ENCODE results near the gene ADGRV1.
"Not testable (repeated sequence)": the region's sequence is repeated elsewhere in the genome, so short reads cannot be mapped to it uniquely, and the experiment has no call there.

ADGRV1 gene

DNA sequence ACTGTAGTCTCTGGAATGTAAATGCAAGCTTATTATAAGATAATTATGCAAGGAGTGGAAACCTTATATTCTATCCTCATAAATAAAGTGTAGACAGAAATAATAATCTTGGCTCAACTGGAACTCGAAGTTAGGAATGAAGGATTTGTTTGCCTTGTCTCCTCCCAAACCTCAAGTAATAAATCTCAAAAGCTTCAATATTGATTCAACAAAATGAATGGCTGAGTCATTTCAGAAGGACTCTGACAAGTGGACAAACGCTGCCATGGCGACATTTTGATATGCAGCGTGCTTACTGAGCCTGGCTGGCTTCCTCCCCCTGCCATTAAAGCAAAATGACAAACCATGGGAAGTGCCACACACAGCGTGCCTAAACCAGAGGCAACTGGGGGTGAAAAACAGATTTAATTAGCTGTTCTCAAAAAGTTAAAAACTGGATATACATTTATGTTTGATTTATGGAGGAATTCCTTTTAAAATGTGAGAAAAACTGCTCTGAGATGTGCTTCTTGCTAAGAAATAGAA, 10.5 kb upstream of the ADGRV1 start:
- DNase-seq: no peak
- in situ Hi-C loops (cut with MboI; ENCODE audit: low pct_unique_long_range_greater_than_20kb, low sequenced_read_pairs): no loop called here

DNA sequence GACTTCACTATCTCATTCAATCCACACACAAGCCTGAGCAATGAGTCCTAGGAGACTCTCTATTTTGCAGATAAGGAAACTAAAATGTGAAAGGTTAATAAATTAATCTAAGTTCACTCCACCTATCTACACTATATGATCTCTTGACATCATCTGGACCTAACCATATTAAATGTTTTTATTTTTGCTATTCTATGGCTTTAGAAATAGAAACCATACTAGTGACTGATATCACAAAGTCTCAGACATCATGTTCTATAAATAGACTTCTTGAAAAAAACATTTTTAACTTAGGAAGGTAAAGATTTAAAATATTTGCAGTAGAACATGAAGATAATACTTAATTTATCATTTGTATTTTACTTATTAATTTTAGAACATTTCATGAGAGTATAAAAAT, 9.4 kb upstream of the ADGRV1 start:
- in situ Hi-C loops (cut with MboI; ENCODE audit: low pct_unique_long_range_greater_than_20kb, low sequenced_read_pairs): no loop called here
- no peak for DNase-seq

DNA sequence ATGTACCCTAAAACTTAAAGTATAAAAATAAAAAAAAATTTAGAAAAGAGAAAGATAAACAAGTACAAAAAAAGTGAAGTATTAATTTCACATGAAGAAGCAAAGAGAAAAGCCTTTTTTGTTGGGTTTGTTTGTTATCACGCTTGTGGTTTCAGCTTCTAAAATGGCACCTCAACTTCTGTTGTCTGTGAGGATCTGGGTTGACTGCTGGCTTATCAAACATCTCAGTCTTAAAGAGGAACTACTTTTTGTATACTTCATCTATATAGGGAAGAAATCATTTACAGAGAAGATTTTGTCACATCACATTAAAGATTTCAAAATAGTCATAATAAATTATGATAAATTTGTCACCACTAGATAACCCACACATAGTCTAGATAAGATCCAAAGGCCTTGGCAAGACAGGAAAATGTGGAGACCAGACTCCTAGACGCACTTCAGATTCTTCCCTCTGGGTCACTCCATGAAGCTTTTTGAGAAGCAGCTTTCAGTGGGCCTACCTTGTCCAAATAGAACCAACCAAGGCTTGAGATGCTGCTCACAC, 8.8 kb upstream of the ADGRV1 start:
- DNase-seq: peak; percentile 59
- in situ Hi-C loops (cut with MboI; ENCODE audit: low pct_unique_long_range_greater_than_20kb, low sequenced_read_pairs): no loop called here

GRCh38 chr5:90550963-90551362, 7.6 kb upstream of the ADGRV1 start:
- in situ Hi-C loops (cut with MboI; ENCODE audit: low pct_unique_long_range_greater_than_20kb, low sequenced_read_pairs): no loop called here
- no peak for DNase-seq

DNA sequence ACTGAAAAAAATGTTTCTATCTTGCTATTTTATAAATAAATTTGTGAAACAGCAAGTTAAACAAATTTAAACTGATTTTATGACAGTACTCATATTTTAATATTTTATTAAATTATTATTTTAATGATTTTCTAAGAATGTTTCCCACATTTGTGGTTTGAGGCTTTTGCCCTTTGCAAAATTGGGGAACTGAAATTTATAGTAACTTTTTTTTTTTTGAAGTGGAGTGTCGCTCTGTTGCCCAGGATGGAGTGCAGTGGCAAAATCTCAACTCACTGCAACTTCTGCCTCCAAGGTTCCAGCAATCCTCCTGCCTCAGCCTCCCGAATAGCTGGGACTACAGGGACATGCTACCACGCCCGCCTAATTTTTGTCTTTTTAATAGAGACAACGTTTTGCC, 7.2 kb upstream of the ADGRV1 start:
- DNase-seq: no peak
- in situ Hi-C loops (cut with MboI; ENCODE audit: low pct_unique_long_range_greater_than_20kb, low sequenced_read_pairs): no loop called here

DNA sequence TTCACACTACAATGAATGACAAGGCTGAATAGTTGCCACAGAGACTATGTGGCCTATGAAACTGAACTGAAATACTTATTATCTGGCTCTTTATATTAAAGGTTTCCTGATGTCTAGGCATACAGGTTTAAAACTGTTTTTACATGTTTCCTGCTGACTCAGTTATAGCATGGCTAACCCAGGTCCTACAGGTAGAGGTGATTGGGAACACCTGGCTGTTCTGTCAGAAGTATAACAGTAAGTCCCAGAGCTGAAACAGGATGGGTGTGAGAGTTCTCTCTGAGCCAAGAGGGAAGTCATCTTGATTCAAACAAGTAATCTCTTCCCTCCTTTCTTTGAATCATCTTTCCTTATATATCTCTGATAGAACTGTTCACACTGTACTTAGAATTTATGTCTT, 4.9 kb upstream of the ADGRV1 start:
- in situ Hi-C loops (cut with MboI; ENCODE audit: low pct_unique_long_range_greater_than_20kb, low sequenced_read_pairs): no loop called here
- no peak for DNase-seq

GRCh38 chr5:90554358-90555006, 4.1 kb upstream of the ADGRV1 start:
- DNase-seq: no peak
- in situ Hi-C loops (cut with MboI; ENCODE audit: low pct_unique_long_range_greater_than_20kb, low sequenced_read_pairs): no loop called here

DNA sequence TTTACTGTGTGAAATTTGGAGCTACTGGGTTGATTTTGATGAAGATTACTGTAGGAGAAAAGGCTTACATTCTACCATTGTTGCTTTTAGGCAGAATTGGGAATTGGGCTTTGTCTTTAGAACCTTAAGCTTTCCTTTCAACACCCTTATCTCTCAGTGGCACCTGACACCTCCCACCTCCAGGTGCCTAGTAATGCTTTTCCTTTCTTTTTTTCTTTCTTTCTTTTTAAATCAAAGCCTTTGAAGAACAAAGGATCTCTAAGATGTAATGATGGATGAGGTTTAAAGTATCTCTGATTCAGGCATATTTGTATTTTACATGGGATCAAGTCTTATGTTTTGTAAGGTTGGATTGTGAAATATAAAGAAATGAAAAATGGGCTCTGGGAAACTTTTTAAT, 2.9 kb upstream of the ADGRV1 start:
- in situ Hi-C loops (cut with MboI; ENCODE audit: low pct_unique_long_range_greater_than_20kb, low sequenced_read_pairs): no loop called here
- DNase-seq: no peak

- DNase-seq: no peak
- in situ Hi-C loops (cut with MboI; ENCODE audit: low pct_unique_long_range_greater_than_20kb, low sequenced_read_pairs): no loop called here
Observed at GRCh38 chr5:90557391-90557790, 1.2 kb upstream of the ADGRV1 start.

- DNase-seq: peak; percentile 12
- in situ Hi-C loops (cut with MboI; ENCODE audit: low pct_unique_long_range_greater_than_20kb, low sequenced_read_pairs): no loop called here
Observed at GRCh38 chr5:90557871-90558270, 726 bp upstream of the ADGRV1 start.

- in situ Hi-C loops (cut with MboI; ENCODE audit: low pct_unique_long_range_greater_than_20kb, low sequenced_read_pairs): no loop called here
- DNase-seq: no peak
Observed at GRCh38 chr5:90560771-90561170, 2.2 kb downstream of the ADGRV1 start.

DNA sequence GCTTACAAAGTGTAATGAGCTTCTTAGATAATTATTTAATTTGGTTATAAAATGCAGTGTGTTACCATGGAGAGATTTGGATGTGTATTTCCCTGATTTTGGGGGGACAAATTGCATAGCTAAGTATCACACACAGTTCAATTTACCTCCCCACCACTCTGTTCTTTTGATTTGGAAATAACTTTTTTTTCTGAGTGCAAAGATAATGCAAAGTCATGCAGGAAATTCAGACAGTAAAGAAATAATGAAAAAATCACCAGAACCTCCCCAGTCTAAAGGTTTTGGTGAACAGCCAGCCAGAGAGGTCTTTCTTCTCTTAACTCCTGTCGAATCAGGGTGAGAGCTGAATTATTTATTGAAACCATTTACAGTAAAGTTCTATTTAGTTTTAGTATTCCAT, 3.2 kb downstream of the ADGRV1 start:
- no peak for DNase-seq

DNA sequence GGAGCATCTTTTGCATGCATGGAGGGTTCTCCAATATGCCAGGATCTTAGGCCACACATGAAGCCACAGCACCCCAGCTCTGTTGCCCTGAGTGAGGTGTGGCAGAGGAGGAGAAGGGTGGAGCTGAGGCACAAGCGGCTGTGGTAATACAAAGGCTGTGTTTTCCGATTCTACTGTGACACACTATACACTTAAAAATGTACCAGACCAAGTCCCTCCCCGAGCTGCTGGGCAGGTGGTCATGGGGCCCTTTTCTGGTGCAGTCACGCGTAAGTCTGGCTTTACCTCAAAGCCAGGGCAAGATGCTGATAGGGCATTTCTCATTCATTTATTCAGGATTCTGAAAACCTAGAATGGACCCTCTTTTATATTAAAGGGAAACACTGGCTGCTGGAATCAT, 3.7 kb downstream of the ADGRV1 start:
- in situ Hi-C loops (cut with MboI; ENCODE audit: low pct_unique_long_range_greater_than_20kb, low sequenced_read_pairs): no loop called here

More for the DNA sequence above, 3.2 kb downstream of the ADGRV1 start:
- in situ Hi-C loops (cut with MboI; ENCODE audit: low pct_unique_long_range_greater_than_20kb, low sequenced_read_pairs): no loop called here

GRCh38 chr5:90563108-90563507, 4.5 kb downstream of the ADGRV1 start:
- DNase-seq: no peak
- in situ Hi-C loops (cut with MboI; ENCODE audit: low pct_unique_long_range_greater_than_20kb, low sequenced_read_pairs): no loop called here

More for the DNA sequence above, 3.7 kb downstream of the ADGRV1 start:
- no peak for DNase-seq

GRCh38 chr5:90565491-90565890, 6.9 kb downstream of the ADGRV1 start:
- in situ Hi-C loops (cut with MboI; ENCODE audit: low pct_unique_long_range_greater_than_20kb, low sequenced_read_pairs): no loop called here
- no peak for DNase-seq

DNA sequence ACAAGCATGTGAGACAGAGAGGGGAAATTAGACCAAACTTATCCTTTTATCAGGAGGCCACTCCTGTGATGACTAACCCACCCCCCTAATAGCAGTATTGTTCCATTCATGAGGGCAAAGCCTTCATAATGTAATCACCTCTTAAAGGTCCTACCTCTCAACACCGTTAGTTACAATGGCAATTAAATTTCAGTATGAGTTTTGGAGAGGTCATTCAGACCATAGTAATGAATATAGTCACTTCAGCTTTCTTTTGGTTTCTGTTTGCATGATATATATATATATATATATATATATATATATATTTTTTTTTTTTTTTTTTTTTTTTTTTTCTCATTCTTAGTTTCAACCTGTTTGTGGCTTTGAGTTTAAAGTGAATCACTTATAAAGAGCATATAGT, 10.5 kb downstream of the ADGRV1 start:
- no peak for DNase-seq
- in situ Hi-C loops (cut with MboI; ENCODE audit: low pct_unique_long_range_greater_than_20kb, low sequenced_read_pairs): no loop called here

DNA sequence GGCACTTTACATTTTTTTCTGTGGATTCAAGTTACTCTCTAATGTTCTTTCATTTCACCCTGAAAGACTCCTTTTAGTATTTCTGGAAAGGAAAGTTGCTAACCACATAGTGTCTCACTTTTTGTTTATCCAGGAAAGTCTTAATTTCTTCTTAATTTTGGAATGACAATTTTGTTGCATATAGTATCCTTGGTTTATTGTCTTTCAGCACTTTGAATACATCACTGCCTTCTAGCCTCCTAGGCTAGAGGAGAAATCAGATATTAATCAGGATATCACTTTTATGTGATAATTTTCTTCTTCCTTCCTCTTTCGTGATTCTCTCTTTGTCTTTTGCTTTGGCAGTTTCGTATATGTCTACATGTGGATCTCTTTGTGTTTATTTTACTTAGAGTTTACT, 11.4 kb downstream of the ADGRV1 start:
- no peak for DNase-seq
- in situ Hi-C loops (cut with MboI; ENCODE audit: low pct_unique_long_range_greater_than_20kb, low sequenced_read_pairs): no loop called here

GRCh38 chr5:90571147-90571773, 12.7 kb downstream of the ADGRV1 start:
- DNase-seq: peak; percentile 24
- in situ Hi-C loops (cut with MboI; ENCODE audit: low pct_unique_long_range_greater_than_20kb, low sequenced_read_pairs): no loop called here

GRCh38 chr5:90575712-90576111, 17.1 kb downstream of the ADGRV1 start:
- in situ Hi-C loops (cut with MboI; ENCODE audit: low pct_unique_long_range_greater_than_20kb, low sequenced_read_pairs): no loop called here
- DNase-seq: no peak

DNA sequence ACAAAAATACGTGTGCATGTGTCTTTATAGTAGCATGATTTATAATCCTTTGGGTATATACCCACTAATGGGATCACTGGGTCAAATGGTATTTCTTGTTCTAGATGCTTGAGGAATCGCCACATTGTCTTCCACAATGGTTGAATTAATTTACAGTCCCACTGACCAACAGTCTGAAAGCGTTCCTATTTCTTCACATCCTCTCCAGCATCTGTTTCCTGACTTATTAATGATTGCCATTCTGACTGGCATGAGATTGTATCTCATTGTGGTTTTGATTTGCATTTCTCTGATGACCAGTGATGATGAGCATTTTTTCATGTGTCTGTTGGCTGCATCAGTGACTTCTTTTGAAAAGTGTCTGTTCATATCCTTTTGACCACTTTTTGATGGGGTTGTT, 18.0 kb downstream of the ADGRV1 start:
- DNase-seq; in situ Hi-C loops (cut with MboI; ENCODE audit: low pct_unique_long_range_greater_than_20kb, low sequenced_read_pairs): not testable (repeated sequence)

DNA sequence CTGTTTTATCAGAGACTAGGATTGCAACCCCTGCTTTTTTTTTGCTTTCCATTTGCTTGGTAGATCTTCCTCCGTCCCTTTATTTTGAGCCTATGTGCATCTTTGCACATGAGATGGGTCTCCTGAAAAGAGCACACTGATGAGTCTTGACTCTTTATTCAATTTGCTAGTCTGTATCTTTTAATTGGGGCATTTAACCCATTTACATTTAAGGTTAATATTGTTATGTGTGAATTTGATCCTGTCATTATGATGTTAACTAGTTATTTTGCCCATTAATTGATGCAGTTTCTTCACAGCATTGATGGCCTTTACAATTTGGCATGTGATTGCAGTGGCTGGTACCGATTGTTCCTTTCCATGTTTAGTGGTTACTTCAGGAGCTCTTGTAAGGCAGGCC, 21.3 kb downstream of the ADGRV1 start:
- DNase-seq; in situ Hi-C loops (cut with MboI; ENCODE audit: low pct_unique_long_range_greater_than_20kb, low sequenced_read_pairs): not testable (repeated sequence)
